CD4-positive, alpha-beta T cell (primary cell): Measurements from ENCODE around the gene PLAC9. TPM values are rescaled to one million over a fixed set of nuclear protein-coding genes. Genes with fewer than 3 reads are reported as not detected.

ENCODE experiments used
- ATAC-seq: fragments of 200-7000 bp; cut with Tn5 transposase; one replicate; pipeline ENCODE4 v1.10.0; 2022; ENCODE audit warnings: mild to moderate bottlenecking; ENCODE audit not compliant: poor library complexity
- CTCF ChIA-PET: fragments of 350-600 bp; sonication (Branson Sonifier 250); formaldehyde crosslinking; loops from one replicate; lab custom pipeline; 2021; ENCODE audit warnings: antibody characterized with exemption, inconsistent platforms; lab: Charles Lee
- POLR2A ChIA-PET: fragments of 350-600 bp; sonication (Branson Sonifier 250); formaldehyde crosslinking; loops from one replicate; lab custom pipeline; 2021; ENCODE audit warnings: antibody characterized with exemption, inconsistent platforms; lab: Charles Lee
- DNase-seq, 14 experiments: peaks; one replicate each; pipeline ENCODE4 v3.0.0-alpha.2; 2013 to 2020; ENCODE audit warnings: mixed read lengths in 2 of 14
- H3K27ac ChIP-seq, 2 donors: one replicate each; pipeline versions ENCODE4 v1.5.1 to v1.7.0; 2013; ENCODE audit warnings: low read length in 2 of 2, low read depth in 1 of 2, mild to moderate bottlenecking in 1 of 2
- H3K27me3 ChIP-seq, 2 experiments: 1 replicate in 1 of 2; 2 replicates in 1 of 2; pipeline versions ENCODE4 v1.6.1 to v1.7.0; 2013; ENCODE audit warnings: low read length in 2 of 2, control low read depth in 1 of 2, mild to moderate bottlenecking in 1 of 2, moderate library complexity in 1 of 2; ENCODE audit not compliant: insufficient read depth in 2 of 2, control insufficient read depth in 1 of 2
- H3K36me3 ChIP-seq: one replicate; pipeline ENCODE4 v1.6.1; 2013; ENCODE audit warnings: low read length, control low read depth; ENCODE audit not compliant: insufficient read depth
- H3K4me1 ChIP-seq: one replicate; pipeline ENCODE4 v1.6.1; 2013; ENCODE audit warnings: low read length, control low read depth; ENCODE audit not compliant: insufficient read depth
- H3K4me3 ChIP-seq: one replicate; pipeline ENCODE4 v1.5.1; 2013; ENCODE audit warnings: mild to moderate bottlenecking, low read length, moderate library complexity
- H3K9me3 ChIP-seq, 2 experiments: 1 replicate in 1 of 2; 2 replicates in 1 of 2; pipeline versions ENCODE4 v1.6.1 to v1.7.0; 2013; ENCODE audit warnings: low read length in 2 of 2, mild to moderate bottlenecking in 2 of 2, control low read depth in 1 of 2, moderate library complexity in 1 of 2; ENCODE audit not compliant: control insufficient read depth in 1 of 2, insufficient read depth in 1 of 2
- H3K27ac Mint-ChIP-seq: one replicate; pipeline ENCODE4 v1.8.0; 2020; ENCODE audit warnings: mixed read lengths
- H3K27me3 Mint-ChIP-seq: one replicate; pipeline ENCODE4 v1.8.0; 2021; ENCODE audit warnings: mixed read lengths
- H3K36me3 Mint-ChIP-seq: one replicate; pipeline ENCODE4 v1.8.0; 2021; ENCODE audit warnings: low read depth, mixed read lengths
- H3K4me1 Mint-ChIP-seq: one replicate; pipeline ENCODE4 v1.8.0; 2021; ENCODE audit warnings: low read depth, mixed read lengths
- H3K4me3 Mint-ChIP-seq: one replicate; pipeline ENCODE4 v1.8.0; 2020; ENCODE audit warnings: mild to moderate bottlenecking, mixed read lengths
- H3K9me3 Mint-ChIP-seq: one replicate; pipeline ENCODE4 v1.8.0; 2020; ENCODE audit warnings: mixed read lengths
- intact Hi-C, 2 experiments: fragments of 100-400 bp; cut with DNase I in 1 of 2; cut with micrococcal nuclease in 1 of 2; formaldehyde crosslinking; loops; one replicate each; pipeline versions ENCODE4 v1.15.1 to v1.9.0; 2023 to 2025; cut with DNase I, micrococcal nuclease
- total RNA-seq, 174 experiments: library from RNA in 2 of 174; stranded (reverse) in 2 of 174; gene quantifications; one replicate each; pipeline ENCODE4 v1.2.3 and lab custom pipeline; 2021 to 2026
- TF ChIP-seq, protein P1 (sequence below): fragments of 200-600 bp; IDR thresholded peaks from one replicate; pipeline ENCODE4 v1.8.0; 2022; ENCODE audit warnings: antibody characterized with exemption, mild to moderate bottlenecking

PLAC9 gene
- total RNA-seq, 2 experiments from 2014 or later, result not detected

DNA sequence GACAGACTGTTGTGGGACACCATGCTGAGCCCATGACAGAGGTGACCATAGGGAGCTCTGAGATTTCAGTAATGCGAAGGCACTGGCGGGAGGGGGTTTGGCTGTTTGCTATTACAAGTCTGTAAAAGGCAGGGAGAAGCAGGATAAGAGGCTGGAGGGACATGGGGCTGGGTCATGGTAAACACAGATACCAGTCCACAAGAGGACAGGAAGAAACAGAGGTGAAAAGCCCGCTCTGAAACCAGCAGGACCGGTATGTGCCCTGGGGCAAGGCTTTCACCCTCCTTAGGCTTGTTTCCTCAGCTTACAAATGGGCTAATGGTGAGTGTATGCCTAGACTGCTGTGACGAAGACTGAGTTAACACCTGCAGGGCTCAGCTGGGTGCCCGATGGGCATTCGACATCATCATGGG, 38.7 kb downstream of the PLAC9 start:
- Mint-ChIP-seq H3K27me3 (no peaks in the 10 kb centered on the region), H3K4me1 (peaks cover 14% of the 10 kb centered on the region), H3K9me3 (no peaks in the 10 kb centered on the region), H3K36me3 (peaks cover 58% of the 10 kb centered on the region), H3K4me3 (no peak overlapping the region), H3K27ac (peak overlapping the region; percentile 53)
- Histone ChIP-seq H3K4me3 (no peak overlapping the region), H3K27ac (peak overlapping the region in 1 of 2 donors; percentile 26), H3K36me3 (peaks cover 83% of the 10 kb centered on the region), H3K9me3 (no peaks in the 10 kb centered on the region), H3K27me3 (no peaks in the 10 kb centered on the region), H3K4me1 (peaks cover 29% of the 10 kb centered on the region)
- no peak for DNase-seq
- POLR2A ChIA-PET, result no interaction called here
- TF ChIP-seq, protein P1, sequence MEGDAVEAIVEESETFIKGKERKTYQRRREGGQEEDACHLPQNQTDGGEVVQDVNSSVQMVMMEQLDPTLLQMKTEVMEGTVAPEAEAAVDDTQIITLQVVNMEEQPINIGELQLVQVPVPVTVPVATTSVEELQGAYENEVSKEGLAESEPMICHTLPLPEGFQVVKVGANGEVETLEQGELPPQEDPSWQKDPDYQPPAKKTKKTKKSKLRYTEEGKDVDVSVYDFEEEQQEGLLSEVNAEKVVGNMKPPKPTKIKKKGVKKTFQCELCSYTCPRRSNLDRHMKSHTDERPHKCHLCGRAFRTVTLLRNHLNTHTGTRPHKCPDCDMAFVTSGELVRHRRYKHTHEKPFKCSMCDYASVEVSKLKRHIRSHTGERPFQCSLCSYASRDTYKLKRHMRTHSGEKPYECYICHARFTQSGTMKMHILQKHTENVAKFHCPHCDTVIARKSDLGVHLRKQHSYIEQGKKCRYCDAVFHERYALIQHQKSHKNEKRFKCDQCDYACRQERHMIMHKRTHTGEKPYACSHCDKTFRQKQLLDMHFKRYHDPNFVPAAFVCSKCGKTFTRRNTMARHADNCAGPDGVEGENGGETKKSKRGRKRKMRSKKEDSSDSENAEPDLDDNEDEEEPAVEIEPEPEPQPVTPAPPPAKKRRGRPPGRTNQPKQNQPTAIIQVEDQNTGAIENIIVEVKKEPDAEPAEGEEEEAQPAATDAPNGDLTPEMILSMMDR, result no peak
- CTCF ChIA-PET, result no interaction called here
- no peak for ATAC-seq
- intact Hi-C loops, result no loop called here

DNA sequence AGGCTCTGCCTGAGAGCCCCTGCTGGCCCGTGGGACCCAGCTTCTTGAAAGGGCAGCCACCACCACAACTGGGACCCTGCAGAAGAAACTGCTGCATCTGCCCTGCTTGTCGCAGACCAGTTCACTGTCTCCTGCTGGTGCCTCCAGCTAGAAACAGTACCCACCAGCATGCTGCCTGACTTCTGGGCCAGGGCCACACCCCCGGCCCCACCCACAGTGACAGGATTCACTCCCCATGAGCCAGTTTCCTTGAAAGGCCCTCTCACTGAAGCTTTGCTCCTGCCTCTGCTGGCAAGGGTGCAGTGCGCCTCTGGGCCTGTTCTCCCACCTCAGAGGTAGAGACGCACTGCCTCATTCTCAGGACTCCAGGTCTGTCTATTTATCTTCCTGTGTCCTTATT, 40.4 kb downstream of the PLAC9 start:
- H3K27me3 Mint-ChIP-seq, result no peaks in the 10 kb centered on the region
- CTCF ChIA-PET, result no interaction called here
- H3K27me3 ChIP-seq, result no peaks in the 10 kb centered on the region
- peak overlapping the region; percentile 20 for H3K27ac Mint-ChIP-seq
- ATAC-seq (no peak), DNase-seq (no peak)
- H3K4me1 ChIP-seq, result peaks cover 45% of the 10 kb centered on the region
- no peaks in the 10 kb centered on the region for H3K9me3 Mint-ChIP-seq
- H3K27ac ChIP-seq, result no peak overlapping the region
- TF ChIP-seq, protein P1, result no peak
- no peak overlapping the region for H3K4me3 ChIP-seq
- H3K4me1 Mint-ChIP-seq, result peaks cover 29% of the 10 kb centered on the region
- H3K36me3 Mint-ChIP-seq, result peaks cover 58% of the 10 kb centered on the region
- H3K36me3 ChIP-seq, result peaks cover 70% of the 10 kb centered on the region
- H3K9me3 ChIP-seq, result no peaks in the 10 kb centered on the region
- no peak overlapping the region for H3K4me3 Mint-ChIP-seq
- intact Hi-C loops, result no loop called here
- POLR2A ChIA-PET, result no interaction called here

DNA sequence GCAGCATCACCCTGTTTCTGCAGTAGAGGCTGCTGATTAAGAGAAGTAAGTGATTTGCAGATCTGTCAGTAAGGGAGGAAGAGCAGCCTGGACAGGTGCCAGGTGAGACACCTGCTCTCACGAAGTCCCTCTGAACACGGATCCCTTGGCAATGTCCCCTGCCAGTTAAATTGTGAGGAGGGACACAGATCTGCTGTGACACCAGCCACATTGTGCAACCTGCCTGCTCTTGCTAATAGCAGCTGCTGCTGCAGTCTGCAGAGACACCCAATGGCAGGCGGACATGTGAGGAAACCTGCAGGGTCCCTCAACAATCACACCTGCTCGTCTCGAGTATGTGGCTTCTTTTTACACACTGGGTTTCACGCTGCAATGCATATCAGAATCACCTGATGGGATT, 40.9 kb downstream of the PLAC9 start:
- peak overlapping the region; percentile 20 for H3K27ac Mint-ChIP-seq
- POLR2A ChIA-PET, result no interaction called here

More for the DNA sequence above, 40.9 kb downstream of the PLAC9 start:
- peaks cover 70% of the 10 kb centered on the region for H3K36me3 ChIP-seq
- Mint-ChIP-seq H3K4me1 (peaks cover 34% of the 10 kb centered on the region), H3K4me3 (no peak overlapping the region), H3K36me3 (peaks cover 56% of the 10 kb centered on the region), H3K27me3 (no peaks in the 10 kb centered on the region), H3K9me3 (no peaks in the 10 kb centered on the region)
- TF ChIP-seq, protein P1, result no peak
- ATAC-seq, result no peak
- no peaks in the 10 kb centered on the region for H3K27me3 ChIP-seq
- CTCF ChIA-PET, result no interaction called here
- H3K4me1 ChIP-seq, result peaks cover 50% of the 10 kb centered on the region
- intact Hi-C loops, result no loop called here
- H3K9me3 ChIP-seq, result no peaks in the 10 kb centered on the region
- H3K27ac ChIP-seq, result no peak overlapping the region
- DNase-seq, result peak in 1 of 14 experiments; percentile 23
- H3K4me3 ChIP-seq, result no peak overlapping the region
